8988T (cell line): ENCODE measurements around the gene IDH3G.

ENCODE experiments used
- DNase-seq: peaks from one replicate; pipeline ENCODE4 v3.0.0; 2011

Gene IDH3G

GRCh38 chrX:153784325-153784967 lies 9.7 kb downstream of the IDH3G start:
- DNase-seq: no peak

GRCh38 chrX:153783378-153784013 lies 10.7 kb downstream of the IDH3G start:
- DNase-seq: no peak

DNA sequence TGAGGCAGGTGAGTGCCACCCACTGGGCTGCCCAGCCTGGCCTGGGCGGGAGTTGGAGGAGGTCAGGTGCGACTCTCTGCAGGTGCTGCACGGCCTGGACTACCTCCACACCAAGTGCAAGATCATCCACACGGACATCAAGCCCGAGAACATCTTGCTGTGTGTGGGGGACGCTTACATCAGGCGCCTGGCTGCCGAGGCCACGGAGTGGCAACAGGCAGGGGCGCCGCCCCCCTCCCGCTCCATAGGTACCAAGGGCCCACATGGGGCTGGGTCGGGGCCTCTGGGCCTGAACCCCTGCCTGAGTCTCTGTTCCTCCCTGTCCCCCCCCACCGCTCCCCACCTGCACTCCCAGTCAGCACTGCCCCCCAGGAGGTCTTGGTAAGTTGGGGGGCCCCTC lies 11.3 kb downstream of the IDH3G start:
- no peak for DNase-seq

- DNase-seq: no peak
Measured at GRCh38 chrX:153782313-153782712, 11.9 kb downstream of the IDH3G start.

DNA sequence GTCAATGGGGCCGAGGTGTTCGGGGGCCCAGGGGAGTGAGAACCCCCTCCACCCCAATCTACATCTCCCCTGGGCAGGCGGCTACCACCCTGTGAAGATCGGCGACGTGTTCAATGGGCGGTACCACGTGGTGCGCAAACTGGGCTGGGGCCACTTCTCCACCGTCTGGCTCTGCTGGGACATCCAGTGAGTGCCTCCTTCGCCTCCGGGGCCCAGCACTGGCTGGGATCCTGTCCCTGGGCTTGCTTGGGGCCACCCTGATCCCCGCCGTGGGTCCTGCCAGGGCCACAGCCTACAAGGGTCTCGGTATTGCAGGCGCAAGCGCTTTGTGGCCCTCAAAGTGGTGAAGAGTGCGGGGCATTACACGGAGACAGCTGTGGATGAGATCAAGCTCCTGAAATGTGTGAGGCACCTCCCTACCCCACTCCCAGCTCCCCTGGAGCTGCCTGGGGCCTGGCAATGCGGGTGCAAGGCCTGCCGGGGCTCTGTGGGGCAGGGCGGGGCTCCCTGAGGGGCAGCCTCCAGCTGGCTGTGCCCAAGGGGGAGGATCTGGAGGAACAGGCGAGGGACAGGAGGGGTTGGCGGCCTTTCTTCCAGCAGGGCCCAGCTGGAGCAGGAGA lies 12.6 kb downstream of the IDH3G start:
- no peak for DNase-seq

DNA sequence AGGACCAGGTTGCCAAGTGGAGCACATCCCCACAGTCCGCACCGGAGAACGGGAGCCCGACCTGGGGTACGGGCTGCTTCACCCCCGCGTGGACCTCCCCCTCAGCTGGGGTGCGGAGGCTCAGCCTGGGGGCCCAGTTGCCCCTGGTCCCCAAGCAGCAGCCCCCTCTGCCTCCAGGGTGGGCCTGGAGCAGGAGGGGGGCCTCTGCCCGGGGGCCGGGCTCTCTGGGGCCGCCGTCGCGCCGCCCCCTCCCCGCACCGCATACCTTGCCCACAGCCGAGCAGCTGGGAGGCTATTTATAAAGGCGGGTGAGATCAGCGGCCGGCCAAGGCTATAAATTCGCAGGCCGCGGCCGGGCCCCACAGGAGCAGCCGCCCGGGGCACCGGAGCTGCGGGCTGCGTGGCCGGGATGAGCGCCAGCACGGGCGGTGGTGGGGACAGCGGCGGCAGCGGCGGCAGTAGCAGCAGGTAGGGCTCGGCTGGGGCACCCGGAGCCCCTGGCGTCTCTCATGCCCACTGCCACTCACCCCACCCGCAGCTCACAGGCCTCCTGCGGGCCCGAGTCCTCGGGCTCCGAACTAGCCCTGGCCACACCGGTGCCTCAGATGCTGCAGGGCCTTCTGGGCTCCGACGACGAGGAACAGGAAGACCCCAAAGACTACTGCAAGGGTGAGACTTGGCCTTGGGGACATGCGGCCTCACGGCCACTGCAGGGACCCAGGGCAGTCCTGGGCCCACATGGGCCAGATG lies 13.3 kb downstream of the IDH3G start, which contains the start of gene SRPK3:
SRPK3 (plus strand) TSS at position 364 of the 750 bp plus-strand sequence; CDS start at position 410, 46 bp downstream.
- no peak for DNase-seq

DNA sequence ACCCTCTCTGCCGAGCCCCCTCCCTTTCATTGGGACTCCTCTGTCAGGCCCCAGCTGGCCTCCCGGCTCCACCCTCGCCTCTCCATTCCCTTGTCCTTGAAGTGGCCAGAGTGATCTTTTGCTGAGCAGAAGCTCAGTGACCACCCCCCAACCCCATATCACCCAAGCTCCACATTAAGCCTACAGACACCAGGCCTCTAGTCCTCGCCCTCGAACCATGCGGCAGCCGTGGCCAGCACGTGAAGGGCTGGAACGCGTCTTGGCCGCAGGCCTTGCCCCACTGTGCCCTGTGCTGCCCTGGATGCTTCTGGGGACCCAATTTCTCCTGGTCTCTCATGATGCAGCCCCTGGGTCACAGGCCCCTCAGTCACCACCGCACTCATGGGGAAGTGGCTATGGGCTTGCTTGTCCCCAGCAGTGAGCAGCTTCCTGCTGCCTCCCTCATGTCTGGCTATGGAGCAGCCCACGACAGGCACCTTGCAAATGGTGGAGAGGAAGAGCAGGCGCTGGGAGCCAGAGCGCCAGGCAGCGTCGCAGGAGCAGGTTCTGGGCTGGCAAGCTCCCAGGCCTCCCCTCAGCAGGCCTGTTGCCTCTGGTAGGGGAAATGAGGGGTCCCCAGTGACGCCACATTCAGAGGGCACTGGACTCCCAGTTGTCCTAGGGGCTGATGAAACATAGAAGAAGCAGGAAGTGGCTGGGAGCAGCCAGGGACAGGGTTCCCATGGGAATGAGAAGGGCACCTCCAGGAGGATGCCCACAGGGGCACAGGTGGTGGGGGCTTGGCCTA lies 14.1 kb downstream of the IDH3G start:
- no peak for DNase-seq

DNA sequence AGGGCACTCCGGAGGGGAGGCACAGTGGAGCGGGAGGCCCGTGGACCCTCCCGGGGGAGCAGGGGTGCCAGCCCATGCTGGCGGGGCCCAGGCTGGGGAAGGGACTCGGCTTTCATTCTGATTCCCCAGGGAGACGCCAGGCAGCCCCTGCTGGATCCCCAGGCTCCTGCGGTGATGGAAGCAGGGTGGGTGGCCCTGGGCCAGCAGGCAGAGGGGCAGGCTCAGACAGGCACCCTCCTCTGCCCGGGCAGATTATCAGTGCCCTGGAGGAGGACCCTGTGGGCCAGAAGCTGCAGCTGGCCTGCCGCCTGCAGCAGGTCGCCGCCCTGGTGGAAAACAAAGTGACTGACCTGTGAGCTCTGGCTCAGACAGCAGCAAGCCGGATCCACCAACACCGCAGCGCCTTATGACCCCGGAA lies 15.5 kb downstream of the IDH3G start:
- no peak for DNase-seq

GRCh38 chrX:153778181-153778580 lies 16.0 kb downstream of the IDH3G start:
- no peak for DNase-seq

- peak; percentile 26 for DNase-seq
Measured at GRCh38 chrX:153777261-153778090, 16.7 kb downstream of the IDH3G start.

- no peak for DNase-seq
Measured at GRCh38 chrX:153776611-153777045, 17.5 kb downstream of the IDH3G start.

GRCh38 chrX:153776120-153776599 lies 18.0 kb downstream of the IDH3G start:
- DNase-seq: peak; percentile 31

DNA sequence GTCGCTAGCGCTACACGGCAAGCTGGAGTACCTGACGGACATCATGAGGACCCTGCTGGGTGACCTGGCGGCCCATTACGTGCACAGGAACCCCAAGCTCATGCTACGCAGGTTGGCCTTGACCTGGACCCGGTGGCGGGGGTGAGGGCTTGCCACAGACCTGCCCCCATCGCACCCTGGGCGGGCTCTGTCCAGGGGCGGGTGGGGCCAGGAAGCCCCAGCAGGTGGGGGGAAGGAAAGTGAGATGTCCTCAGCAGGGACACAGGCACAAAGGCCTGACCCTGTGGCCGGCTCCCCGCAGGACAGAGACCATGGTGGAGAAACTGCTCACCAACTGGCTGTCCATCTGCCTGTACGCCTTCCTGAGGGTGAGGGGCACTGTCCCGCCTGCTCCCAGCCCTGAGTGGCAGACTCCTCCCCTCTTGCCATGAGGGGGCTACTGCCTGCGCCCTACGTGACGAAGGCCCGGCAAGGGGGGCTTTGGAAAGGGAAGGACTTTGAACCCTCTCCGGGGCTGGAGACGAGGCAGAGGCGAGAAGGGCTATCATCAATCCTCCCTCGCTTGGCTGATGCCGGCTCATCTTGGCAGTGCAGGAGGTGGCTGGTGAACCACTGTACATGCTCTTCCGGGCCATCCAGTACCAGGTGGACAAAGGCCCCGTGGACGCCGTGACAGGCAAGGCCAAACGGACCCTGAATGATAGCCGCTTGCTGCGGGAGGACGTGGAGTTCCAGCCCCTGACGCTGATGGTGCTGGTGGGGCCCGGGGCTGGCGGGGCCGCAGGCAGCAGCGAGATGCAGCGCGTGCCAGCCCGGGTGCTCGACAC lies 18.7 kb downstream of the IDH3G start:
- peak; percentile 32 for DNase-seq

GRCh38 chrX:153774576-153775292 lies 19.4 kb downstream of the IDH3G start:
- peak; percentile 42 for DNase-seq

DNA sequence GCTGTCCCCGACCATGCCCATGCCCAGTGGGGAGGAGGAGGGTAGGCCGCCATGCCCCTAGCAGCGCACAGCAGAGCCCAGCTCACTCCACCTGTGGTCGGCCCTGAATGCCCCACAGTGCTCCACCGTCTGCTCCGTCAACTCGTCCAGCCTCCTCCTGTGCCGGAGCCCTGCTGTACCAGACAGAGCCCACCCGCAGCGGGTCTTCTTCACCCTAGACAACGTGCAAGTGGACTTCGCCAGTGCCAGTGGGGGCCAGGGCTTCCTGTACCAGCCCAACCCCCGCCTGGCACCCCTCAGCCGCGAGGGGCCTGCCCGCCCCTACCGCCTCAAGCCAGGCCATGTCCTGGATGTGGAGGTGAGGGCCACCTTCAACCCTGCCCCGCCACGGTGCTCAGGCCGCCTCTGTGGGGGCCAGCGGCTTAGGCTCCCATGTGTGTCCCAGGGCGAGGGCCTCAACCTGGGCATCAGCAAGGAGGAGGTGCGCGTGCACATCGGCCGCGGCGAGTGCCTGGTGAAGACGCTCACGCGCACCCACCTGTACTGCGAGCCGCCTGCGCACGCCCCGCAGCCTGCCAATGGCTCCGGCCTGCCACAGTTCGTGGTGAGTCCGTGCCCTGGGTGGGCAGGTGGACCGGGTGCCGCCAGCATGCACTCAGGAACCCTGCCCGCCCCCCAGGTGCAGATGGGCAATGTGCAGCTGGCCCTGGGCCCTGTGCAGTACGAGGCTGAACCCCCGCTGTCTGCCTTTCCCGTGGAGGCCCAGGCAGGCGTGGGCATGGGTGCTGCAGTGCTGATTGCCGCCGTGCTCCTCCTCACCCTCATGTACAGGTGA lies 20.2 kb downstream of the IDH3G start:
- DNase-seq: peak; percentile 39

GRCh38 chrX:153773218-153773611 lies 21.0 kb downstream of the IDH3G start:
- DNase-seq: peak; percentile 45

DNA sequence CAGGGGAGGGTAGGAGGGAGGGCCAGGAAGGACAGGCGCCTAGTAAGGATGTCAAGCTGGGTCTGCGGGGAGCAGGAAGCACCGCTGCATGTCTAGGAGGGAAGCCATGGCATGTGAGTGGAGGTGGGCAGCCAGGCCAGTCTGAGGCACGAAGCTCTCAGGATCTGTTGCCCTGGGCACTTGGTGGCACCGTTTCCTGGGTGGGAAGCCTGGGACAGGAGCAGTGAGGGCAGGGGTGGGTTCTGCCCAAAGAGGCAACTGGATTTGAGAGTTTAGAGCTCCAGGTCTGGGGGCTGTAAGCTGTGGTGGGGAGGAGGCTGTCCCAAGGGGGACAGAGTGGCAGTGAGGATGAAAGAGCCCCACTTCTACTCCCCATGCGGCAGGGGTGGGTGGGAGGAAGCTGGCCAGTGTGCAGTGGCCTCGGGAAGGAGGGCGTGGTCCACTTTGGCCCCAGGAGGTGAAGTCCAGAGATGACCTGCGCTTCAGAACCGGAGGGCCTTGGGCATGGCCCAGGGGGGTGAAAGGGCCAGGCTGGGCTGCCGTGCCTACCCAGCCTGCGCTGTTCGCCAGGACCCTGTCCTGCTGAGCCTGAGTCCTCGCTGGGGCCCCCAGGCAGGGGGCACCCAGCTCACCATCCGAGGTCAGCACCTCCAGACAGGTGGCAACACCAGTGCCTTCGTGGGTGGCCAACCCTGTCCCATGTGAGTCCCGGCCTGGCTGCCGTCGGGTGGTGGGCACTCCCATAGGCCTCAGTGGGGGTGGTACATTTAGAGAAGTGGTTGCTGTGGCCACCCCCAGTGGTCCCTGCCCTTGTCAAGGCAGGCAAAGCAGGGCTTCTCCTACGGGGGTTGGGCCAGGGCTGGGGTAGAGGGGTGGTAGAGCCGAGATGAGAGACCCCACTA lies 21.6 kb downstream of the IDH3G start:
- DNase-seq: peak; percentile 37
